ENCODE results near the gene BCL2L1. TPM values are rescaled to one million over a fixed set of nuclear protein-coding genes. Genes with fewer than 3 reads are reported as not detected.

BCL2L1 gene
- total and polyA plus RNA-seq, 10 of the 15 experiments (the other 5 are each of a cell fraction or from before 2014, with no cell fraction given): 0.63 to 67.7 (median 43.6) TPM

DNA sequence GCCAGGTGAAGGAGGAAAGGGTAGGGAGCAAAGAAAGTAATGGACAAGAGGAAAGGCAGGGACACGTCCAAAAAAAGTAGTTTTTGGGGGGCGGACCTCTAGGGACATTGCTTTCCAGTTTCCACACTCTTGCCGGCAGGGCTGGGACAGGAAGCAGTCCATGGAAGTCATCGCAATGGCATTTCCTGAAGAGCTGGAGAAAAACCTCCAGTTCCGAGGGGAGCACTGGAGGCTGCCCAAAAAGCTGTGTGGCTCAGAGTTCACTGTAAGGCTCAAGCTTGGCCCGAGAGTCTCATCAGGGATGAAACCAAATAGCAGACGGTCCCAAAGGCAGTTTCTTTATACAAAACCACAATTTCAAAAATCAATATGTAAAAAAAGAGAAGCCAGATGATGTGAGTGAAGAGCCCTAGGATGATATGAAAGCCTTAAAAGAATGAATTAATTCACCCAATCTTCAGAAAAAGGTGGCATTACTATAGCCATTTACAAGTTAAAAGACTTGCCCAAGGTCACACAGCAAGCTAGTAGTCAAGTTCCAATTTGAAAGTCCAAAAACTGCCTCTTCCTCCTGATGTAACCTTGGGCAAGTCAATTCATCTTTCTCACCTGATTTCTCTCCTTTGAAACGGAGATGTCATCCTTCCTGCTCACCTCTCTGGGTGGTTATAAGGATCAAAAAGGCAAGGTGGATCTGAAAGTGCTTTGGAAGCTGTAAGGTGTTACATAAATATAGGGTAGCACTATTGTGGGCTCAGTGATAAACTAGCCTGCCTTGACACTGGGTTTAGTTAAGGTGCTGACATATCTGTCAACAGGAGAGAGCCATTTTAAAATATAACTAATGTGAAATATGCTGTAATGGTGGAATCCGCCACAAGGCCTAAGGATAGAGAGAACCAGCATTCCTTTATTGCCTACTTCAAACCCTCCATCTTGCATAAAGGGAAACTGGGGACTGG lies 9.1 kb downstream of the BCL2L1 start:
- H3K4me1 ChIP-seq (ENCODE audit: control insufficient read depth, insufficient read depth, low read length): peaks cover 31% of the 10 kb centered on the region
- H2AFZ ChIP-seq (ENCODE audit: control insufficient read depth, low read depth, low read length): no peak overlapping the region
- no peaks in the 10 kb centered on the region for H4K20me1 ChIP-seq (ENCODE audit: control insufficient read depth, insufficient read depth)
- no peak overlapping the region for H3K27ac ChIP-seq (ENCODE audit: control insufficient read depth, insufficient read depth)
- no peak for ATAC-seq
- SMC1A ChIA-PET (ENCODE audit: uncharacterized antibody, unreplicated experiment): interaction anchor here (0.8 to 2.2 kb wide), 5 partner anchors 10 to 29 kb away, joined by 3 to 6 read pairs (median 5); no protein-coding TSS in a partner anchor
- peaks cover 77% of the 10 kb centered on the region for H3K79me2 ChIP-seq (ENCODE audit: control insufficient read depth, insufficient read depth, low read length)
- DNase-seq (ENCODE audit: low read depth, low spot score): no peak
- no peak overlapping the region for H3K4me3 ChIP-seq
- FAIRE-seq: no peak
- POLR2A ChIA-PET: interaction anchor here (0.7 to 2.1 kb wide), 4 partner anchors 10 to 29 kb away, joined by 3 to 8 read pairs (median 6); partner anchors contain the start of gene BCL2L1
- no peak overlapping the region for H3K9ac ChIP-seq (ENCODE audit: control insufficient read depth, insufficient read depth, low read length)
- no peaks in the 10 kb centered on the region for H3K9me3 ChIP-seq (replicated peaks; ENCODE audit: control insufficient read depth, insufficient read depth, low read length)
- in situ Hi-C loops (cut with MboI) (no loop called here), intact Hi-C loops (cut with micrococcal nuclease; ENCODE audit: unreplicated experiment) (no loop called here)
- no TSS peak for BruUV-seq (replicated peaks)
- TF ChIP-seq KDM1A (IDR thresholded peaks at IDR 0.05; ENCODE audit: borderline replicate concordance): no peak
- no peak for TF ChIP-seq SRF (IDR thresholded peaks at IDR 0.05; ENCODE audit: low read depth in 2 of 2, low read length in 2 of 2)
- no peak for TF ChIP-seq ZNF24 (IDR thresholded peaks at IDR 0.05)
- no peak for TF ChIP-seq ZNF384 (IDR thresholded peaks at IDR 0.05; ENCODE audit: borderline replicate concordance, low read depth, low read length)
- no peak for TF ChIP-seq MXI1 (IDR thresholded peaks at IDR 0.05; ENCODE audit: low read depth, low read length)
- TF ChIP-seq JUNB (IDR thresholded peaks at IDR 0.05): no peak
- no peak for TF ChIP-seq EP300 (IDR thresholded peaks at IDR 0.05; ENCODE audit: borderline replicate concordance in 1 of 2, control insufficient read depth in 1 of 2, low read depth in 2 of 2, low read length in 2 of 2)
- no peak for TF ChIP-seq ETV6 (conservative IDR thresholded peaks at IDR 0.05 in 1 of 2, IDR thresholded peaks at IDR 0.05 in 1 of 2; ENCODE audit: borderline replicate concordance in 1 of 2, low read depth in 1 of 2)
- no peak for TF ChIP-seq PAX5 (IDR thresholded peaks at IDR 0.05; ENCODE audit: borderline replicate concordance, low read depth, low read length)
- no peak for TF ChIP-seq BCL11A (IDR thresholded peaks at IDR 0.05; ENCODE audit: low read depth, low read length)
- TF ChIP-seq TAF1 (IDR thresholded peaks at IDR 0.05; ENCODE audit: borderline replicate concordance, low read depth, low read length): no peak
- no peak for TF ChIP-seq EED (IDR thresholded peaks at IDR 0.05; ENCODE audit: low read depth)
- TF ChIP-seq JUND (IDR thresholded peaks at IDR 0.05; ENCODE audit: low read depth, low read length): no peak
- no peak for TF ChIP-seq KAT2A (conservative IDR thresholded peaks at IDR 0.05; ENCODE audit: control insufficient read depth, low read depth, low read length)
- TF ChIP-seq POU2F2 (IDR thresholded peaks at IDR 0.05; ENCODE audit: borderline replicate concordance, low read depth, low read length): no peak
- peak overlapping the region; percentile 28 for H3K4me2 ChIP-seq (ENCODE audit: control insufficient read depth, insufficient read depth)
- RAD21 ChIA-PET (ENCODE audit: unreplicated experiment): interaction anchor here (0.7 to 2.8 kb wide), 7 partner anchors 8 to 53 kb away, joined by 3 to 25 read pairs (median 4); no protein-coding TSS in a partner anchor
- CTCF ChIA-PET: interaction anchor here (1.3 to 25.1 kb wide), 5 partner anchors 7 to 145 kb away, joined by 3 to 531 read pairs (median 8); partner anchors contain the start of gene BCL2L1
- H3K27me3 ChIP-seq (replicated peaks in 1 of 2; ENCODE audit: control insufficient read depth in 2 of 2, insufficient read depth in 2 of 2, low read length in 1 of 2): no peaks in the 10 kb centered on the region
- H3K36me3 ChIP-seq (ENCODE audit: control insufficient read depth in 2 of 2, insufficient read depth in 2 of 2, low read length in 1 of 2): peaks cover 6 to 9% of the 10 kb centered on the region in 2 experiments
- 76% methylated on average over 9 of the region's 9 CpGs for WGBS (ENCODE audit: insufficient coverage, insufficient replicate concordance, low lambda C conversion rate, missing lambda C conversion rate)
